Stimulated activated naive CD8-positive, alpha-beta T cell treated with anti-CD3 and anti-CD28 coated beads, Interleukin-15, amount 100 ng/mL, for 72 hours (primary cell): Measurements from ENCODE around the gene ENTPD5.
"Not testable (repeated sequence)": the region's sequence is repeated elsewhere in the genome, so short reads cannot be mapped to it uniquely, and the experiment has no call there.

Source experiments
- ATAC-seq: fragments of 150-1000 bp; cut with Tn5 transposase; 2 replicates; pipeline ENCODE4 v1.10.0; 2021; ENCODE audit warnings: mild to moderate bottlenecking, moderate library complexity
- DNase-seq, 2 donors: peaks; one replicate each; pipeline ENCODE4 v3.0.0; 2021 to 2022
- H3K27ac Mint-ChIP-seq, 2 donors: one replicate each; pipeline ENCODE4 v1.8.0; 2022; ENCODE audit warnings: mild to moderate bottlenecking in 2 of 2, mixed read lengths in 2 of 2, moderate library complexity in 2 of 2
- H3K27me3 Mint-ChIP-seq: one replicate; pipeline ENCODE4 v1.8.0; 2022; ENCODE audit warnings: mixed read lengths
- H3K4me1 Mint-ChIP-seq: one replicate; pipeline ENCODE4 v1.8.0; 2022; ENCODE audit warnings: mild to moderate bottlenecking, mixed read lengths
- H3K4me3 Mint-ChIP-seq, 2 donors: one replicate each; pipeline ENCODE4 v1.8.0; 2022; ENCODE audit warnings: mild to moderate bottlenecking in 2 of 2, mixed read lengths in 2 of 2, moderate library complexity in 1 of 2
- H3K9me3 Mint-ChIP-seq, 2 donors: one replicate each; pipeline ENCODE4 v1.8.0; 2022; ENCODE audit warnings: mixed read lengths in 2 of 2

Gene ENTPD5

DNA sequence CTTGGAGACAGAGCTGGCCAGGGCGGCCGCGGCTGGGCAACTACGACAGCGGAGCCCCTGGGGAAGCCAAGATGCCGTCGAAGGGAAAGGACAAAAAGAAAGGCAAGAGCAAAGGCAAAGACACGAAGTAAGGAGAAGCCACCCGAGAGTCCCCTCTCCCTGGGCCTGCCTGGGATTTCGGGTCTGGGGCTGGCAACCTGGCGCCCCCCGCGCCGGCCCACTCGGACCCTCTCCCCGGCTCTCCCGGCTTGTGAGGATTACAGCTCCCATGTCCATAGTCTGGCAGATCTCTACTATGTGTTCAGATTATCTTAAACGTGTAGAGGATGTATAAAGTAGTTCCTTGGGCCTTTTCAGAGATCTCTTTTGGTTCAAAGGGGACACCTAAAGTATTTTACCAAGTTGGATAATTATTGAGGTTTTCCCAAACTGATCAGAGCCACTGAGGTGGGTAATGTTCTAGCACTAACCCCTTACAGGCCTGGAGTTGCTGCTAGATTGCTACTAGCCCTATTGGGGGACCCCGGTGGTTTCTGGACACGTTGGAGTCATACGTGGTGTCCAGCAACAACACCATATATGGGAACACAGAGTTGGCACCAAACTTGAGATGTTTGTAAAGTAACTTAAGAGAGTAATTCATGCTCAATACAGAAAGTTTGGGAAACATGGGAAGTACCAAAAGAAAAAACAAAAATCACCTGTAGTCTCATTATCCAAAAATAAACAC is 485 bp upstream of the ENTPD5 start:
- H3K9me3 Mint-ChIP-seq: no peaks in the 10 kb centered on the region
- no peak for ATAC-seq

DNA sequence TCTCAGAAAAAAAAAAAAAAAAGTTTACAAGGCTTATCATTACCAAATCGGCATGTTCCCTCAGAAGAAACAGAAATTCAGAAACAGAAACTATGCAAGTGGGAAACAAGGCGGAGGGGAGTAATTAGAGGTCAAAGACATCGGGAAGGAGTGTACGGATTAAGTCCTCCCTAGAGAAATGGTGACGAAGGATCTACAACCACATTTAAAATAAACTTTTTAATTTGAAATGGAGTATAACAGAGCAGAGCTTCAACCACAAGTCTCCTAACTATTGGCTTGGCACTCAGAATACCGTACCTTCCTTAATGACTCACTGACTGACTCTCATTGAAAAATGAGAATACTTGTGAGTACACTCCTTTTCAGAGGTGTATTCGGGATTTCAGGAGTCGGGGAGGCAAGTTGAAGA is 908 bp downstream of the ENTPD5 start:
- peak overlapping the region; percentile 91 to 97 for H3K4me3 Mint-ChIP-seq
- H3K9me3 Mint-ChIP-seq: no peaks in the 10 kb centered on the region
- peaks cover 18% of the 10 kb centered on the region for H3K4me1 Mint-ChIP-seq
- ATAC-seq: peak; percentile 48
- no peaks in the 10 kb centered on the region for H3K27me3 Mint-ChIP-seq
- DNase-seq: no peak
- H3K27ac Mint-ChIP-seq: peak overlapping the region; percentile 95 to 99

More for the DNA sequence above, 485 bp upstream of the ENTPD5 start:
- Mint-ChIP-seq H3K4me1 (peaks cover 18% of the 10 kb centered on the region), H3K4me3 (peak overlapping the region; percentile 91 to 97), H3K27ac (peak overlapping the region; percentile 56 to 86), H3K27me3 (no peaks in the 10 kb centered on the region)
- DNase-seq: no peak

DNA sequence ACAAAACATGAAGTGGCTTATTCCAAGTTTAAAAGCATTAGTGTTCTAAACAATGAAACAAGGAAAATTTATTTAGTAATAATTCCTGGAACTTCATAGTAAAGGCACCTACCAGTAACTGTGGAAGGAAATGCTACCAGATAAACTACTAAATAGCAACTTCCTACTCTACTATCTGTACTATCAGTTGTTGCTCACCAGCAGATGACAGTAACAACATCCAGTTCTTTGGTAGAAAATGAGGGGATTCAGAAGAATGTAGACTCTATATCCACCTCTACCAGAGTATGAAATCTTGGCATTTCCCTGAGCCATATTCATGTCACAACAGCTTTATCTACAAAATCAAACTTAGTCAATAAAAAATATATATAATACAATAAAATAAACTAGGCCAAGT is 3.1 kb downstream of the ENTPD5 start:
- no peaks in the 10 kb centered on the region for H3K9me3 Mint-ChIP-seq
- no peak overlapping the region for H3K4me3 Mint-ChIP-seq
- no peak overlapping the region for H3K27ac Mint-ChIP-seq
- no peaks in the 10 kb centered on the region for H3K27me3 Mint-ChIP-seq
- H3K4me1 Mint-ChIP-seq: peaks cover 18% of the 10 kb centered on the region
- no peak for DNase-seq
- no peak for ATAC-seq

DNA sequence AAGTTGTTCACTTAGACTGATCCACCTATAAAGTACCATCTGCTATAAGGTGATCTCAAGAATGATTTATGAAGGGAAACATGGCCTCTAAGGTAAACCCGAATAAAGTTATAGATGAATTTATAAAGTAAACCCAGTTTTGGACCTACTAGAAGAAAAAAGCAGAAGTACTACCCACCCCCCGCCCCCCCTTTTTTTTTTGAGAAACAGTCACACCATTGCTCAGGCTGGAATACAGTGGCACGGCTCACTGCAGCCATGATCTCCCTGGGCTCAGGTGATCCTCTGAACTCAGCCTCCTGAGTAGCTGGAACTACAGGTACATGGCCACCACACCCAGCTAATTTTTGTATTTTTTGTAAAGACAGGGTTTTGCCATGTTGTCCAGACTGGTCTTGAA is 3.9 kb downstream of the ENTPD5 start:
- Mint-ChIP-seq H3K4me3 (no peak overlapping the region), H3K27ac (no peak overlapping the region), H3K4me1 (peaks cover 18% of the 10 kb centered on the region), H3K9me3 (no peaks in the 10 kb centered on the region), H3K27me3 (no peaks in the 10 kb centered on the region)
- DNase-seq: no peak
- no peak for ATAC-seq

DNA sequence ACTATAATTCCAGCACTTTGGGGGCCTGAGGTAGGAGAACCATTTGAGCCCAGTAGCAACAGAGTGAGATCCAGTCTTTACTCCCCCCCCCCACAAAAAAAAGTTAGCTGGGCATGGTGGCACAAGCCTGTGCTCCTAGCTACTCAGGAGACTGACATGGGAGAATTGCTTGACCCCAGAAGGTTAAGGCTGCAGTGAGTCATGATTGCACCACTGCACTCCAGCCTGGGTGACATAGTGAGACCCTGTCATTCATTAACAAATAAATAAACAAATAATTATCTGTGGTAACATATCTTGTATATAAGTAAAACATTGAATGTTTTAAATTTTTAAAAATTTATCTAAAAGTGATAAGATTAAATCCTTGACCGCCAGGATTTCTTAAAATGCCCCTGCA is 4.8 kb downstream of the ENTPD5 start:
- DNase-seq (no peak), ATAC-seq (no peak)
- no peak overlapping the region for H3K27ac Mint-ChIP-seq
- peaks cover 12% of the 10 kb centered on the region for H3K4me1 Mint-ChIP-seq
- no peaks in the 10 kb centered on the region for H3K27me3 Mint-ChIP-seq
- H3K4me3 Mint-ChIP-seq: no peak overlapping the region
- H3K9me3 Mint-ChIP-seq: no peaks in the 10 kb centered on the region

DNA sequence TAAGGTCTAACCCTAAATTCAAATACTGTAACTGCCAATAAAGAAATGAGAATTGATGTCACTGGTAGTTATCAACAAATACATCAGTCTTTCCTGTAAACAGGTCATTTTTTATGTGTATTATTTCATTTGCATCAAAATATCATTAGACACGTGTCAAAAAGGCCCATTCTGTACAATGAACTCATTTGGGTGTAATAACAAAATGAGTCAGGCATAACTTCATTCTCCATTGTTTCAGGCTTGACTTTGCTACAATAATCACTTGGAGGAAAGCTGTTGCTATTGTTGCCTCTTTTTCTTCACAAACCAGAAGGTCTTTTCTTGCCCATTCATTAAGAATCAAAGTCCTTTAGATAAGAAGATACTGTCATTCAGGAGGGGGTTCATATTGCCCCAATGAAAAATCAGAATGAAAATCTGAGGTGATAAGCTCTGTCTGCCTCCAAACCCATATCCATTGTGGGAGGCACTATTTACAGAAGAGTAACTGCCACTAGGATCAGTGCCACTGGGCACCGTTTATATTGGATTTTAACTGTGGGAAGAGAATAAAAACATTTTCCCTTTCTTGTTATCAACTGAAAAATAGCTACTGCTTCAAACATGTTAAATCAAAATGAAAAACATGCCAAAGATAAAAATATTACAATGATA is 10.1 kb downstream of the ENTPD5 start:
- DNase-seq (no peak), ATAC-seq (no peak)
- H3K27me3 Mint-ChIP-seq: no peaks in the 10 kb centered on the region
- H3K9me3 Mint-ChIP-seq: no peaks in the 10 kb centered on the region
- H3K27ac Mint-ChIP-seq: no peak overlapping the region
- no peaks in the 10 kb centered on the region for H3K4me1 Mint-ChIP-seq
- no peak overlapping the region for H3K4me3 Mint-ChIP-seq

DNA sequence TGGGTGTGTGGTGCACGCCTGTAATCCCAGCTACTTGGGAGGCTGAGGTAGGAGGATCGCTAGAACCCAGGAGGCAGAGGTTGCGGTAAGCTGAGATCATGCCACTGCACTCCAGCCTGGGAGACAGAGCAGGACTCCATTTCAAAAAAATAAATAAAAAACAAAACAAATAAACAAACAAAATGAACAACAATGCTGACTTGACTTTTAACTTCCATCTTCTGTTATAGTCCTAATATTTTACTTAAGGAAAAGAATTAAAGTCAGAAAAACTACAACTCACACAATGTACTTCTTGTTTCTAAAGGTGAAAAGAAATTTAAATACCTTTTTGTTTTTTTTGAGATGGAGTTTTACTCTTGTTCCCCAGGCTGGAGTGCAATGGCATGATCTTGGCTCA is 13.4 kb downstream of the ENTPD5 start:
- not testable (repeated sequence) for ATAC-seq, DNase-seq, H3K27me3 Mint-ChIP-seq, H3K4me1 Mint-ChIP-seq, H3K9me3 Mint-ChIP-seq, H3K4me3 Mint-ChIP-seq, H3K27ac Mint-ChIP-seq

DNA sequence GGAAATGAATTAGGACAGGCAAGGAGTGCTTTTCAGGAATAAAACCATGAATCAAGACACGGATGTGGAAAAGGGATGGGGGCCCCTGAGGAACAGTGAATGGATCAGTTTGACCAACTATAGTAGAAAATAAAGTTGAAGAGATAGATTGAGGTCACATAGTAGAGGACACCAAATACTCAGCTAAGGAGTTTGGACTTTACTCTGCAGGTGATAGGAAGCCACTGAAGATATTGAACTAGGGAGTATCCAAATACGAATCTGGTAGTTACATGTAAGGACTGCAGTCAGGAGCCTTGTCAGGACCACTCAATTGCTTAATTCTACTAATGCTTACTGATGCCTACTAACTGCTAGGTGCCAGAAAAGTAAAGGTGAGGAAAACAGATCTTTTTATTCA is 20.4 kb downstream of the ENTPD5 start:
- H3K27me3 Mint-ChIP-seq: no peaks in the 10 kb centered on the region
- no peak for ATAC-seq
- H3K9me3 Mint-ChIP-seq: no peaks in the 10 kb centered on the region

DNA sequence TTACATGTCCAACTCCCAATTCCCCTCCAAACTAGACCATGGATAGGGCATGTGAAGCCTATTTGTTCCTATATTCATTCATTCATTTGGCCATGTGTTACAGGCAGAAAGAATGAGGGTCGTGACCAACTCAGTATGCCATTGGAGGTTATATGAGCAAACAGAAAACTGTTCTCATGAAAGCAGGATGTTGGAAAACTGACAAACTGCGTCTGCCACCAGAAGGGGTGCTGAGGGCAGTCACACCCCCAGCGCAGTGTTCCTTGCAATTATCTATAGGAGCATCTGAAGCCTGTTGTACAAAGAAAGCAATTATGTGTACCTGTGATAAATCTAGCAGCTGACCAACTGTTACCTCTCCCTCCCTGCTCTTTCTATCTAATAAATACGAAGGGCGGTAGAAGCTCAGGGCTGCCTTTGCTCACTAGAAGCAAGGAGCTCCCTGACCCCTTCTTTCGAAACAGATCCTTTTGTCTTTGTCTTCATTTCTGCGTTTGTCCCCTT is 21.1 kb downstream of the ENTPD5 start:
- DNase-seq: no peak
- no peak for ATAC-seq
- H3K4me3 Mint-ChIP-seq: no peak overlapping the region
- H3K27ac Mint-ChIP-seq: no peak overlapping the region
- H3K4me1 Mint-ChIP-seq: no peaks in the 10 kb centered on the region
- no peaks in the 10 kb centered on the region for H3K9me3 Mint-ChIP-seq
- no peaks in the 10 kb centered on the region for H3K27me3 Mint-ChIP-seq

More for the DNA sequence above, 20.4 kb downstream of the ENTPD5 start:
- Mint-ChIP-seq H3K4me1 (no peaks in the 10 kb centered on the region), H3K27ac (peak overlapping the region in 1 of 2 donors; percentile 8), H3K4me3 (no peak overlapping the region)
- no peak for DNase-seq

DNA sequence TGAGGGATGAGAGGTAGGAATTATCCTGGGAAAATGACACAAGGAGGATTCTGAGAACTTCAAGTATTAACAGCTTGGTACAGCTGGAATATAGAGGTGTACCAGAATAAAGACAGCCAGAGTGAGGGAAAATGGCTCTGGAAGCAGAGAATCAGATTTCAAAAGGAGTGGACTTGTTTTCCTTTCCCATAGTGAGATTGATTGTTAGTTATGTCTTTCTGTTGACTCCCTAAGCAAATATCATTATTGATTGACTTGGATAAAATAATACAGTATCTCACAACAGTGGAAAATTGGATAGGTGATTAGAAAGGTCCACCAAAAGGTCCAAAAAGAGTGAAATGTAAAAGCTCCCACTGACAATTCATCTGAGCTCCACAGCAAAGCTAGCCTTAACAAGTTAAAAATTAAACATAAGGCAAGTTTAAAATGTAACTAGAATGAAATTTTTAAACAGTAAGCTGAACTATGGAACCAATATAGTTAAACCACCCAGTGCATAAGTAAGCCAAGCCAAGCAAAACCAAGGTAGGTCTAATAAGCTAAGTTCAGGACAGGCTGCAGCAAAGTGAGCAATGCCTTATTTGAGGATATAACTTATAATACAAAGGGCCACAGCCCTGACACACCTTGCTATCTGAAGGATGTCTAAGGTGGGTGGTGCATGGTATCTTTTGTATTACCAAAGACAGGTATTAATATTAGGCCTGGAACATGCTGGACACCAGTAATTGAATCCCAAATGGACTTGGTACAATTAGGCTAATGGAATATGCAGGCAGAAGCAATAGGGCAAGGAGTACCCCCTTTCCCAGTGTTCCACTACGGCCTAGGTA is 21.8 kb downstream of the ENTPD5 start:
- Mint-ChIP-seq H3K4me1 (no peaks in the 10 kb centered on the region), H3K4me3 (no peak overlapping the region), H3K27ac (peak overlapping the region in 1 of 2 donors; percentile 33), H3K27me3 (no peaks in the 10 kb centered on the region), H3K9me3 (no peaks in the 10 kb centered on the region)
- ATAC-seq (no peak), DNase-seq (no peak)

DNA sequence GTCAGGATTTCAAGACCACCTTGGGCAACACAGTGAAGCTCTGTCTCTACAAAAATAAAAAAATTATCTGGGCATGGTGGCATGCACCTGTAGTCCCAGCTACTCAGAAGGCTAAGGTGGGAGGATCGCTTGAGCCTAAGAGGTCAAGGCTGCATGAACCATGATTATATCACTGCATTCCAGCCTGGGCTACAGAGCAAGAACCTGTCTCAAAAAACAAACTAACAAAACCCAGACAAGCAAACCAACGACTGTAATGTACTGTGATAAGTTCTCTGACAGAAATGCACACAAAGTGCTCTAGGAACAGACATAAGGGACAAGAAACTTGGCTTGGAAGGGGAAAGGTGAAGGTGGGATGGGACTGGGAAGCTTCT is 22.4 kb downstream of the ENTPD5 start:
- Mint-ChIP-seq H3K27ac (no peak overlapping the region), H3K9me3 (no peaks in the 10 kb centered on the region), H3K4me3 (no peak overlapping the region), H3K4me1 (no peaks in the 10 kb centered on the region), H3K27me3 (no peaks in the 10 kb centered on the region)
- no peak for DNase-seq
- no peak for ATAC-seq

DNA sequence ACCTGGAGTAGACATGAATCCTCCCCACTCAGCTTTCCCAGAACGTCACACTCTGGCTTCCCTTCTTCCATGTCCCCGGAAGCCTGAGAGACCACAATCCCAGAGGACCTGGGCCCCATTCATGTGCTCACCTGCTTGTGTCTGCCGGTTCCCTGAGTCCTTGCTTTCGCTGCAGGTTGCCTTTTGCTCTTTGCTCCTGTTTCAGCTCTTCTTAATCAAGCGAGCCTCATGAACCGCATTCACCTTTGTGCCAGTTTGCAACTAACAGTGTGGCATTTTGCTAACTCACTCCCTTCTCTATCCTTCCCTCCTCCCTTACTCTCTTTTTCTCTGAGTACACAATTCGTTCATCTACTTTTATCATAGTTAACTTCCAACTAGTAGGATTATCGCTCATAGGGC is 23.1 kb downstream of the ENTPD5 start:
- Mint-ChIP-seq H3K9me3 (no peaks in the 10 kb centered on the region), H3K27me3 (no peaks in the 10 kb centered on the region), H3K27ac (peak overlapping the region in 1 of 2 donors; percentile 26), H3K4me1 (no peaks in the 10 kb centered on the region), H3K4me3 (no peak overlapping the region)
- no peak for ATAC-seq
- no peak for DNase-seq

DNA sequence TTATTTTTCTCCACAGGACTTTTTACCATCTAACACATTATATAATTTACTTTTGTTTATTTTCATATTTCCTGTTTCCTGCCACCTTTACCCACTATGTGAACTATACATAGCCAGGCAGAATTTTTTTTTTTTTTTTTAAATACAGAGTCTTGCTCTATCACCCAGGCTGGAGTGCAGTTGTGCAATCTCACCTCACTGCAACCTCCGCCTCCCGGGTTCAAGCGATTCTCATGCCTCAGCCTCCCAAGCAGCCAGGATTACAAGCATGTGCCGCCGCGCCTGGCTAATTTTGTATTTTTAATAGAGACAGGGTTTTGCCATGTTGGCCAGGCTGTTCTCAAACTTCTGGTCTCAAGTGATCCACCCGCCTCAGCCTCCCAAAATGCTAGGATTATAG is 24.2 kb downstream of the ENTPD5 start:
- H3K27ac Mint-ChIP-seq: not testable (repeated sequence)

DNA sequence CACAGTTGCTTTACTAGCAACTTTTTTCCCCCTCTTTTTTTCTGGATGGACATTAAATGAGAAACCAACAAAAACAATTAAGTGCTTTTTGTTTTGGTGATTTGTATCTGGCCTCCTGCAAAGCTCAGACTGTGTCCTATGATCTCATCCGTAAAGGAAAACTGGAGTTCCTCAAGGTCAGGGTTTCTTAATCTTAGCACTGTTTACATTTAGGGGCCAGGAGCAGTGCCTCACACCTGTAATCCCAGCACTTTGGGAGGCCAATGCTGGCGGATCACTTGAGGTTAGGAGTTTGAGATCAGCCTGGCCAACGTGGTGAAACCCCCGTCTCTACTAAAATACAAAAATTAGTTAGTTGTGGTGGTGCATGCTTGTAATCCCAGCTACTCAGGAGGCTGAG is 28.0 kb downstream of the ENTPD5 start:
- Mint-ChIP-seq H3K9me3 (no peaks in the 10 kb centered on the region), H3K4me3 (no peak overlapping the region), H3K27ac (no peak overlapping the region)

More for the DNA sequence above, 24.2 kb downstream of the ENTPD5 start:
- not testable (repeated sequence) for H3K9me3 Mint-ChIP-seq, H3K4me3 Mint-ChIP-seq, ATAC-seq, DNase-seq, H3K4me1 Mint-ChIP-seq, H3K27me3 Mint-ChIP-seq

DNA sequence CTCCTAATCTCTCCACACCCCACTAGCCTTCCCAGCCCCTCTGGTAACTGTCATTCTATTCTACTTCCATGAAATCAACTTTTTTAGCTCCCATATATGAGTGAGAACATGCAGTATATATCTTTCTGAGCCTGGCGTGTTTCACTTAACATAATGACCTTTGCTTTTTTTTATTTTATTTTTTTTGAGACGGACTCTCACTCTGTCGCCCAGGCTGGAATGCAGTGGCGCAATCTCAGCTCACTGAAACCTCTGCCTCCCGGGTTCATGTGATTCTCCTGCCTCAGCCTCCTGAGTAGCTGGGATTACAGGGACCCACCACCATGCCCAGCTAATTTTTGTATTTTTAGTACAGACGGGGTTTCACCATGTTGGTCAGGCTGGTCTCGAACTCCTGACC is 30.4 kb downstream of the ENTPD5 start:
- H3K4me3 Mint-ChIP-seq, H3K9me3 Mint-ChIP-seq, H3K27ac Mint-ChIP-seq, DNase-seq, H3K4me1 Mint-ChIP-seq, ATAC-seq, H3K27me3 Mint-ChIP-seq: not testable (repeated sequence)

More for the DNA sequence above, 28.0 kb downstream of the ENTPD5 start:
- Mint-ChIP-seq H3K4me1 (no peaks in the 10 kb centered on the region), H3K27me3 (no peaks in the 10 kb centered on the region)
- no peak for ATAC-seq
- DNase-seq: no peak

DNA sequence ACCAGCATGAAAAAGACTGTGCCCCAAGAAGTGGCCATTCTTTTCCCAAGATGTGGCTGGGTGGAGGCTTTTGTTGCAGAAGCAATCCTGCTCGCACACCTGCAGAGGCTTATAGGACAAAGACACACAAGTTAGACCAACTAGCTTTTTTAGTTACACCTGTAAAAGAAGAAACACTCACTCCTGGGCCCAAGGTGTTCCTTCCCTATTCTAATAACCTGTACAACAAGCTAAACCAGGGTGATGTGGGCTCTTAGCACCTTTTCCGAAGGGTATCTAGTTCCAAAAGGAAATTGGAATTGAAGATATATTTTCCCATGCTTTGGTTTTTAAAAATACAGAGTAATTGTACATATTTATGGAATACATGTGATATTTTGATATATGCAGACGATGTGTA is 31.0 kb downstream of the ENTPD5 start:
- ATAC-seq: no peak

More for the DNA sequence above, 31.0 kb downstream of the ENTPD5 start:
- Mint-ChIP-seq H3K27me3 (no peaks in the 10 kb centered on the region), H3K9me3 (no peaks in the 10 kb centered on the region), H3K4me1 (no peaks in the 10 kb centered on the region), H3K4me3 (no peak overlapping the region), H3K27ac (no peak overlapping the region)
- no peak for DNase-seq
